ENCODE data around the gene PGPEP1. TPM values are rescaled to one million over a fixed set of nuclear protein-coding genes. Genes with fewer than 3 reads are reported as not detected.

The PGPEP1 gene
- total and polyA plus RNA-seq, 2 donors (not counting 3 experiments of a cell fraction or from before 2014, with no cell fraction given), result 9.9 to 27.2 TPM

GRCh38 chr19:18396471-18397241 lies 56.3 kb downstream of the PGPEP1 start:
- Histone ChIP-seq H3K27me3 (ENCODE audit: control insufficient read depth in 2 of 2, insufficient read depth in 2 of 2, low read length in 2 of 2) (no peaks in the 10 kb centered on the region), H3K4me2 (ENCODE audit: insufficient read depth, low read length) (no peak overlapping the region), H2AFZ (ENCODE audit: low read depth, low read length) (no peak overlapping the region), H3K9me1 (replicated peaks; ENCODE audit: control insufficient read depth, extremely low read depth, insufficient read depth, low read length) (no peaks in the 10 kb centered on the region), H3K9ac (replicated peaks; ENCODE audit: extremely low read depth, insufficient read depth, low read length) (no peak overlapping the region), H4K20me1 (replicated peaks; ENCODE audit: control insufficient read depth, extremely low read depth, insufficient read depth, low read length) (no peaks in the 10 kb centered on the region), H3K4me3 (replicated peaks in 1 of 3; ENCODE audit: insufficient read depth in 1 of 3, low read depth in 1 of 3, low read length in 3 of 3) (no peak overlapping the region), H3K27ac (ENCODE audit: insufficient read depth, low read depth, low read length) (no peak overlapping the region), H3K4me1 (ENCODE audit: control insufficient read depth, extremely low read depth, insufficient read depth, low read length) (peaks cover 6% of the 10 kb centered on the region), H3K9me3 (replicated peaks; ENCODE audit: control insufficient read depth, insufficient read depth, low read length) (no peaks in the 10 kb centered on the region), H3K79me2 (ENCODE audit: control insufficient read depth, insufficient read depth, low read length) (no peaks in the 10 kb centered on the region), H3K36me3 (ENCODE audit: control insufficient read depth in 2 of 2, extremely low read depth in 1 of 2, insufficient read depth in 2 of 2, low read length in 2 of 2) (no peaks in the 10 kb centered on the region)
- FAIRE-seq (no peak), DNase-seq (ENCODE audit: low read depth, low spot score) (no peak)
- TF ChIP-seq POLR2AphosphoS5 (IDR thresholded peaks at IDR 0.05; ENCODE audit: insufficient read depth, low read depth, low read length) (no peak), MYC (IDR thresholded peaks at IDR 0.05; ENCODE audit: low read depth, low read length) (no peak), FOS (IDR thresholded peaks at IDR 0.05; ENCODE audit: borderline replicate concordance, insufficient read depth, low read length) (no peak), EZH2 (IDR thresholded peaks at IDR 0.05; ENCODE audit: borderline replicate concordance, low read depth, low read length, severe bottlenecking) (no peak), MAX (IDR thresholded peaks at IDR 0.05; ENCODE audit: insufficient read depth, insufficient read length) (no peak), GATA2 (IDR thresholded peaks at IDR 0.05; ENCODE audit: insufficient read depth, insufficient read length, low read depth, low read length) (no peak), POLR2A (IDR thresholded peaks at IDR 0.05; ENCODE audit: low read depth, low read length) (no peak)
- dilution Hi-C loops (cut with MboI; ENCODE audit: extremely low pct_ligation_motif_present, low sequenced_read_pairs) (no loop called here), intact Hi-C loops (cut with micrococcal nuclease) (no loop called here)
- ChIA-PET CTCF (interaction anchor here (0.8 to 3.0 kb wide), 3 partner anchors 9 to 117 kb away, joined by 3 to 7 read pairs (median 3); no protein-coding TSS in a partner anchor), POLR2A (interaction anchor here (1.4 kb wide), 1 partner anchor 11 kb away, joined by 3 read pairs; the partner anchor contains the start of gene GDF15)
- BruUV-seq (replicated peaks), result no TSS peak
